Measurements from ENCODE around the gene CYBRD1.

Gene CYBRD1

GRCh38 chr2:171584001-171584400, 61.7 kb downstream of the CYBRD1 start:
- no peak overlapping the region for H3K9ac ChIP-seq (ENCODE audit: low read depth, low read length)
- peaks cover 4% of the 10 kb centered on the region for H3K4me1 ChIP-seq (ENCODE audit: control insufficient read depth, insufficient read depth, low read length)
- peaks cover 3% of the 10 kb centered on the region for H3K9me3 ChIP-seq (replicated peaks; ENCODE audit: low read length)
- H3K27me3 ChIP-seq (ENCODE audit: control insufficient read depth, insufficient read depth, low read length), result no peaks in the 10 kb centered on the region
- no peak overlapping the region for H3K4me3 ChIP-seq (ENCODE audit: low read length)
- no peaks in the 10 kb centered on the region for H3K36me3 ChIP-seq (ENCODE audit: insufficient read depth, low read length)
- no peak overlapping the region for H3K4me2 ChIP-seq (ENCODE audit: low read length)

- no peaks in the 10 kb centered on the region for H3K27me3 ChIP-seq (ENCODE audit: control insufficient read depth, insufficient read depth, low read length)
- H3K4me1 ChIP-seq (ENCODE audit: control insufficient read depth, insufficient read depth, low read length), result peaks cover 4% of the 10 kb centered on the region
- H3K4me2 ChIP-seq (ENCODE audit: low read length), result no peak overlapping the region
- H3K9ac ChIP-seq (ENCODE audit: low read depth, low read length), result no peak overlapping the region
- no peak overlapping the region for H3K4me3 ChIP-seq (ENCODE audit: low read length)
- peaks cover 3% of the 10 kb centered on the region for H3K9me3 ChIP-seq (replicated peaks; ENCODE audit: low read length)
- no peaks in the 10 kb centered on the region for H3K36me3 ChIP-seq (ENCODE audit: insufficient read depth, low read length)
Observed at GRCh38 chr2:171587132-171587531, 64.9 kb downstream of the CYBRD1 start.

GRCh38 chr2:171587567-171587966, 65.3 kb downstream of the CYBRD1 start:
- Histone ChIP-seq H3K9ac (ENCODE audit: low read depth, low read length) (no peak overlapping the region), H3K36me3 (ENCODE audit: insufficient read depth, low read length) (no peaks in the 10 kb centered on the region), H3K9me3 (replicated peaks; ENCODE audit: low read length) (peaks cover 3% of the 10 kb centered on the region), H3K4me1 (ENCODE audit: control insufficient read depth, insufficient read depth, low read length) (peaks cover 4% of the 10 kb centered on the region), H3K4me3 (ENCODE audit: low read length) (no peak overlapping the region), H3K4me2 (ENCODE audit: low read length) (no peak overlapping the region), H3K27me3 (ENCODE audit: control insufficient read depth, insufficient read depth, low read length) (no peaks in the 10 kb centered on the region)

- Histone ChIP-seq H3K9ac (ENCODE audit: low read depth, low read length) (no peak overlapping the region), H3K9me3 (replicated peaks; ENCODE audit: low read length) (peaks cover 3% of the 10 kb centered on the region), H3K27me3 (ENCODE audit: control insufficient read depth, insufficient read depth, low read length) (no peaks in the 10 kb centered on the region), H3K36me3 (ENCODE audit: insufficient read depth, low read length) (no peaks in the 10 kb centered on the region), H3K4me3 (ENCODE audit: low read length) (no peak overlapping the region), H3K4me2 (ENCODE audit: low read length) (no peak overlapping the region), H3K4me1 (ENCODE audit: control insufficient read depth, insufficient read depth, low read length) (no peaks in the 10 kb centered on the region)
Observed at GRCh38 chr2:171590116-171590515, 67.8 kb downstream of the CYBRD1 start.

- H3K4me1 ChIP-seq (ENCODE audit: control insufficient read depth, insufficient read depth, low read length), result peaks cover 10% of the 10 kb centered on the region
- no peaks in the 10 kb centered on the region for H3K36me3 ChIP-seq (ENCODE audit: insufficient read depth, low read length)
- H3K9me3 ChIP-seq (replicated peaks; ENCODE audit: low read length), result no peaks in the 10 kb centered on the region
- peak overlapping the region; percentile 69 for H3K4me2 ChIP-seq (ENCODE audit: low read length)
- no peak overlapping the region for H3K9ac ChIP-seq (ENCODE audit: low read depth, low read length)
- no peaks in the 10 kb centered on the region for H3K27me3 ChIP-seq (ENCODE audit: control insufficient read depth, insufficient read depth, low read length)
- peak overlapping the region; percentile 51 for H3K4me3 ChIP-seq (ENCODE audit: low read length)
Observed at GRCh38 chr2:171592036-171592555, 69.8 kb downstream of the CYBRD1 start.

GRCh38 chr2:171595456-171595855, 73.2 kb downstream of the CYBRD1 start:
- Histone ChIP-seq H3K4me3 (ENCODE audit: low read length) (no peak overlapping the region), H3K4me1 (ENCODE audit: control insufficient read depth, insufficient read depth, low read length) (peaks cover 10% of the 10 kb centered on the region), H3K4me2 (ENCODE audit: low read length) (no peak overlapping the region), H3K9ac (ENCODE audit: low read depth, low read length) (no peak overlapping the region), H3K36me3 (ENCODE audit: insufficient read depth, low read length) (no peaks in the 10 kb centered on the region), H3K9me3 (replicated peaks; ENCODE audit: low read length) (no peaks in the 10 kb centered on the region), H3K27me3 (ENCODE audit: control insufficient read depth, insufficient read depth, low read length) (no peaks in the 10 kb centered on the region)

GRCh38 chr2:171595896-171596295, 73.6 kb downstream of the CYBRD1 start:
- no peaks in the 10 kb centered on the region for H3K9me3 ChIP-seq (replicated peaks; ENCODE audit: low read length)
- no peak overlapping the region for H3K9ac ChIP-seq (ENCODE audit: low read depth, low read length)
- no peaks in the 10 kb centered on the region for H3K36me3 ChIP-seq (ENCODE audit: insufficient read depth, low read length)
- peak overlapping the region; percentile 14 for H3K4me2 ChIP-seq (ENCODE audit: low read length)
- no peak overlapping the region for H3K4me3 ChIP-seq (ENCODE audit: low read length)
- H3K27me3 ChIP-seq (ENCODE audit: control insufficient read depth, insufficient read depth, low read length), result no peaks in the 10 kb centered on the region
- H3K4me1 ChIP-seq (ENCODE audit: control insufficient read depth, insufficient read depth, low read length), result peaks cover 10% of the 10 kb centered on the region

GRCh38 chr2:171598713-171599319, 76.5 kb downstream of the CYBRD1 start:
- Histone ChIP-seq H3K4me1 (ENCODE audit: control insufficient read depth, insufficient read depth, low read length) (peaks cover 10% of the 10 kb centered on the region), H3K4me3 (ENCODE audit: low read length) (no peak overlapping the region), H3K9me3 (replicated peaks; ENCODE audit: low read length) (no peaks in the 10 kb centered on the region), H3K4me2 (ENCODE audit: low read length) (peak overlapping the region; percentile 6), H3K27me3 (ENCODE audit: control insufficient read depth, insufficient read depth, low read length) (no peaks in the 10 kb centered on the region), H3K36me3 (ENCODE audit: insufficient read depth, low read length) (no peaks in the 10 kb centered on the region), H3K9ac (ENCODE audit: low read depth, low read length) (no peak overlapping the region)

GRCh38 chr2:171600126-171600525, 77.9 kb downstream of the CYBRD1 start:
- no peaks in the 10 kb centered on the region for H3K9me3 ChIP-seq (replicated peaks; ENCODE audit: low read length)

GRCh38 chr2:171602352-171602751, 80.1 kb downstream of the CYBRD1 start:
- Histone ChIP-seq H3K9me3 (replicated peaks; ENCODE audit: low read length) (no peaks in the 10 kb centered on the region), H3K4me1 (ENCODE audit: control insufficient read depth, insufficient read depth, low read length) (no peaks in the 10 kb centered on the region), H3K4me2 (ENCODE audit: low read length) (no peak overlapping the region), H3K36me3 (ENCODE audit: insufficient read depth, low read length) (no peaks in the 10 kb centered on the region), H3K4me3 (ENCODE audit: low read length) (no peak overlapping the region), H3K27me3 (ENCODE audit: control insufficient read depth, insufficient read depth, low read length) (no peaks in the 10 kb centered on the region), H3K9ac (ENCODE audit: low read depth, low read length) (no peak overlapping the region)

More at GRCh38 chr2:171600126-171600525, 77.9 kb downstream of the CYBRD1 start:
- Histone ChIP-seq H3K4me3 (ENCODE audit: low read length) (no peak overlapping the region), H3K4me1 (ENCODE audit: control insufficient read depth, insufficient read depth, low read length) (peaks cover 10% of the 10 kb centered on the region), H3K27me3 (ENCODE audit: control insufficient read depth, insufficient read depth, low read length) (no peaks in the 10 kb centered on the region), H3K4me2 (ENCODE audit: low read length) (no peak overlapping the region), H3K9ac (ENCODE audit: low read depth, low read length) (no peak overlapping the region), H3K36me3 (ENCODE audit: insufficient read depth, low read length) (no peaks in the 10 kb centered on the region)
